ENCODE results near the gene DNAJC3.

Gene DNAJC3

DNA sequence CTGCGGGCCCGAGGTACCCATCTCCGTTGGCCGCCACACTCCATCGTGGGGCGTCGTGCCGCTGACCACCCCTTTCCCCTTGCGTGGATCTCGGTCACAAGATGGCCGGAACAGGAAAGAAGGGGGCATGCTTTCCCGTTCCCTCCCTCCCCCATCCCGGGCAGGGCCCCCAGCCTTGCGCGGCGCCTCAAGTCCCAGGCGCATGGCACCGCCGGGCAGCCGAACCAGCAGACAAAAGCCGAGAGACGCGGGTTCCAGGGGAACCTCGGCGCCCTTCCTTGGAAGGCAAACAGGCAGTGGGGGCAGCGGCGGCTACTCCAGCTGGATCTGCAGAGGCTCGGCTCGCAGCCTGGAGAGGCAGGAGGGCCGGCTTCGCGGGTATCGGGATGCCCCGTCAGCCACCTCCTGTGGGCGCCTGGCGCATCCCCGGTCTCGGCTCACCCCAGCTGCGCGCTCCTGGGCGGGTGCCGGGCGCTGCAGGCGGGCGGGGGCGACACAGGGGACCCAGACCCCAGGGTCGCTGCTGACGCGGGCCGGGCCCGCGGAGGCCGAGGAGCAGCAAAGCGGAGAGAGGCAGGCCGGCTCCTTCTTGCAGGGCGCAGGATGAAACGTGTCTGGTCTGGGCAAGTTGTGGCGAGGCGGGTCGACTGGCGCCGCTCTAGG lies 32.9 kb upstream of the DNAJC3 start:
- DNase-seq (ENCODE audit: low read depth, low spot score) = no peak
- POLR2A ChIA-PET = interaction anchor here (0.9 to 3.5 kb wide), 2 partner anchors 16 to 33 kb away, joined by 4 to 13 read pairs; partner anchors contain the start of gene DNAJC3
- H3K4me3 ChIP-seq (ENCODE audit: low read depth, low read length) = peak overlapping the region; percentile 70
- TF ChIP-seq, protein P1, sequence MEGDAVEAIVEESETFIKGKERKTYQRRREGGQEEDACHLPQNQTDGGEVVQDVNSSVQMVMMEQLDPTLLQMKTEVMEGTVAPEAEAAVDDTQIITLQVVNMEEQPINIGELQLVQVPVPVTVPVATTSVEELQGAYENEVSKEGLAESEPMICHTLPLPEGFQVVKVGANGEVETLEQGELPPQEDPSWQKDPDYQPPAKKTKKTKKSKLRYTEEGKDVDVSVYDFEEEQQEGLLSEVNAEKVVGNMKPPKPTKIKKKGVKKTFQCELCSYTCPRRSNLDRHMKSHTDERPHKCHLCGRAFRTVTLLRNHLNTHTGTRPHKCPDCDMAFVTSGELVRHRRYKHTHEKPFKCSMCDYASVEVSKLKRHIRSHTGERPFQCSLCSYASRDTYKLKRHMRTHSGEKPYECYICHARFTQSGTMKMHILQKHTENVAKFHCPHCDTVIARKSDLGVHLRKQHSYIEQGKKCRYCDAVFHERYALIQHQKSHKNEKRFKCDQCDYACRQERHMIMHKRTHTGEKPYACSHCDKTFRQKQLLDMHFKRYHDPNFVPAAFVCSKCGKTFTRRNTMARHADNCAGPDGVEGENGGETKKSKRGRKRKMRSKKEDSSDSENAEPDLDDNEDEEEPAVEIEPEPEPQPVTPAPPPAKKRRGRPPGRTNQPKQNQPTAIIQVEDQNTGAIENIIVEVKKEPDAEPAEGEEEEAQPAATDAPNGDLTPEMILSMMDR (IDR thresholded peaks at IDR 0.05; ENCODE audit: insufficient read depth, low read length, missing control alignments) = no peak
- CTCF ChIA-PET = interaction anchor here (1.1 to 4.4 kb wide), 6 partner anchors 14 to 190 kb away, joined by 3 to 25 read pairs (median 6); partner anchors contain the start of gene DNAJC3

DNA sequence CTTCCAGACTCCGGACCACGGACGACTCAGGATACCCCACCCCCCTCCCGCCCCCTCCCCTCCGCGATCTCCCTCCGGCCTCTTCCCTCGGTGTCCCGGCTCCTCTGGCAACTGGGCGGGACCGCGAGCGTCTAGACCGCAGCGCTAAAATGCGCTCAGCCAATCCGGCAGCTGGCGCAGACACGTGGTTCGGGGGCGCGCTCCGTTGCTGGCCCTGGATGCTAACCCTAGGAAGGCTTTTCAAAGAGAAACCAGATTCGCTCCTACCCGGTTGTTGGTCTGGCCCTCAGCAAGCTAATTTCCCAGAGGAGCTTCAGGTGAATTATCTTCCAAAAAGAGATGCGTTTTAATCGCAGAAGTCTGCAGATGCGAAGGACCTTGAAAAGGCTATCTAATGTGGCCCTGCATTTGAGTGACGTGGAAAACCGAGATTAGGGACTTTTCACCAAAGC lies 32.3 kb upstream of the DNAJC3 start, which contains the start of gene DZIP1:
Gene DZIP1 (minus strand): TSS at position 106 of the 452 bp plus-strand sequence. CDS start 2,677 bp downstream, outside the sequence.
- DNase-seq (ENCODE audit: low read depth, low spot score) = no peak
- CTCF ChIA-PET = interaction anchor here (0.7 to 4.4 kb wide), 7 partner anchors 11 to 190 kb away, joined by 3 to 25 read pairs (median 4); no protein-coding TSS in a partner anchor
- H3K4me3 ChIP-seq (ENCODE audit: low read depth, low read length) = peak within 1 kb of the TSS; percentile 70
- TF ChIP-seq, protein P1 (IDR thresholded peaks at IDR 0.05; ENCODE audit: insufficient read depth, low read length, missing control alignments) = no peak
- POLR2A ChIA-PET = interaction anchor here (0.9 to 3.5 kb wide), 2 partner anchors 17 to 32 kb away, joined by 4 to 13 read pairs; partner anchors contain the start of gene DNAJC3

DNA sequence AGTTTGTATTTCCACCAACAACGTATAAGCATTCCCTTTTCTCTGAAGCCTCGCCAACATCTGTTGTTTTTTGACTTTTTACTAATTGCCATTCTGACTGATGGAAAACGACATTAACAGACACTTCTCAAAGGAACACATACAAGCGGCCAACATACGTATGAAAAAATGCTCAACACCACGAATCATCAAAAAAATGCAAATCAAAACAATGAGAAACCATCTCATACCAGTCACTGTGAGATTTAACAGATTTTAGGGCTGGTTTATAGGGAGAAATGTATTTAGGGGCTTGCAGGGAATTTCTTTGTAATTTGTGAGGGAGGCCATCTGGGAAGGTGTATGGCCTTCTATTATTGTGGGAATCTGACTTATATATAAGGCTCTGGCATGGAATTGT lies 29.6 kb upstream of the DNAJC3 start:
- ChIA-PET CTCF (interaction anchor here (1.2 to 2.8 kb wide), 2 partner anchors 14 to 23 kb away, joined by 4 to 11 read pairs; no protein-coding TSS in a partner anchor), POLR2A (no interaction called here)
- no peak for DNase-seq (ENCODE audit: low read depth, low spot score)
- H3K4me3 ChIP-seq (ENCODE audit: low read depth, low read length) = no peak overlapping the region
- TF ChIP-seq, protein P1 (IDR thresholded peaks at IDR 0.05; ENCODE audit: insufficient read depth, low read length, missing control alignments) = no peak

DNA sequence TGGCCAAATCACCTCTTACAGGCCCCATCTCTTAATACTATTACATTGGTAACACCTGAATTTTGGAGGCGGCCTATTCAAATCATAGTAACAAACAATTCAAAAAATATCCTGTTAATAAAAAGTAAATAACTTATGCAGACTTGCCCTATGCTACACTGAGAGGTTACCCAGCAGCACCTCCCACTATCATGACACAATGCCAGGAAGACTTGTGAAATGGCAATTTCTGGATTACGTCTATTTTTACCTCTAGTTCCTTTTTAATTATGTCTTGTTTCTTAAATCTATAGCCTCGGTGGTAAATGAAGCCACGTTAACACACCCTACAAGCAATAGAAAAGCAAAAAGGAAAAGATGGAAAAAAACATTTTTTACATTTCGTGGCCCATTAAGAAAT lies 26.2 kb upstream of the DNAJC3 start:
- ChIA-PET CTCF (no interaction called here), POLR2A (no interaction called here)
- TF ChIP-seq, protein P1 (IDR thresholded peaks at IDR 0.05; ENCODE audit: insufficient read depth, low read length, missing control alignments) = no peak
- H3K4me3 ChIP-seq (ENCODE audit: low read depth, low read length) = no peak overlapping the region
- DNase-seq (ENCODE audit: low read depth, low spot score) = no peak

DNA sequence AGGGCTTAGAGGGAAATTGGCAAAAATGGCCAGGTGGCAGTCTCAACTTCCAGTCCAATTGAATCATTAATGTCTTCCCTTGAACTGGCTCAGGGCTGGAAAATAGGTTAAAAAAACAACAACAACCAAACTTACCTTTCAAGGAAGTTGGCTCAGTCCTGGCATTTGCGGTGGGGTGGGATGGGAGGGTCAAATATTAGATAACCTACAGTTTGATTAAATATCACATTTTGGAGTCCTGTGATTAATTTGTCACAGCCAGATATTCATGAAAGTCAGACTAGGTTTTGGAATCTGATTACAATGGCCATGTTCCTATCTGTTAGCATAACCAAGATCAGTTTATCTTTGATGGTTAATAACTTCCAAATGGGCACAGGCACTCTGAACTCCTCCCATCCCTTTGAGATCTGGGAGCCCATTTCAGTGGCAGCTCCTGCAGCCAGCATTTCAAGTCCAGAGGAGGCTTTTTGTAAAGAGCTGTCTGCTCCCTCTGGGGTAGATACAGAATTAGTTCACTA lies 24.6 kb upstream of the DNAJC3 start:
- no peak for DNase-seq (ENCODE audit: low read depth, low spot score)
- CTCF ChIA-PET = interaction anchor here (1.3 kb wide), 1 partner anchor 28 kb away, joined by 5 read pairs; no protein-coding TSS in a partner anchor
- POLR2A ChIA-PET = no interaction called here
- H3K4me3 ChIP-seq (ENCODE audit: low read depth, low read length) = no peak overlapping the region
- TF ChIP-seq, protein P1 (IDR thresholded peaks at IDR 0.05; ENCODE audit: insufficient read depth, low read length, missing control alignments) = no peak

DNA sequence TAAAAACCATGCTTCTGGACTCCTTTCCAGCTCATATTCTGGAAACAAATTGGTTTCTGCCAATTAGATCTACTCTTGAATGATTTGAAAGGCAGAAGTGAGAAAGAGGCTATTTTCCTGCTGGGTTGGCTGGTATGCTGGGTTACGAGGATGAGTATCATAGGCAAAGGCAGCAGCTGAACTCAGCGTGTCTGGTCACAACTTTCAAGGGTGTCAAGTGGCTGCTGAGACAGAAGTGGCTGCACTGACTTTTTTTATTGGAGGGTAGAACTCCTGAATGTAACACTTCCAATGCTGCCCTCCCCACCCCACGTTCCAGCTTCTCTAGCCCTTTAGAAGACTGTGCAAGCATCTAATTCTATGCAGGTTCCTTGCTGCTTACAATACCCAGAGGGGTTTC lies 24.1 kb upstream of the DNAJC3 start:
- ChIA-PET CTCF (interaction anchor here (1.3 kb wide), 1 partner anchor 28 kb away, joined by 5 read pairs; no protein-coding TSS in a partner anchor), POLR2A (no interaction called here)
- no peak overlapping the region for H3K4me3 ChIP-seq (ENCODE audit: low read depth, low read length)
- TF ChIP-seq, protein P1 (IDR thresholded peaks at IDR 0.05; ENCODE audit: insufficient read depth, low read length, missing control alignments) = no peak
- no peak for DNase-seq (ENCODE audit: low read depth, low spot score)

All from AG04449 (cell line).